IgD-negative memory B cell (primary cell): ENCODE results near the gene SPACA7. TPM values are rescaled to one million over a fixed set of nuclear protein-coding genes. Genes with fewer than 3 reads are reported as not detected.

Source experiments
- H3K27ac Mint-ChIP-seq, 3 donors: one replicate each; pipeline ENCODE4 v1.8.0; 2020 to 2022; ENCODE audit warnings: mild to moderate bottlenecking in 3 of 3, mixed read lengths in 3 of 3, moderate library complexity in 1 of 3
- H3K27me3 Mint-ChIP-seq: one replicate; pipeline ENCODE4 v1.8.0; 2021; ENCODE audit warnings: mixed read lengths
- H3K36me3 Mint-ChIP-seq: one replicate; pipeline ENCODE4 v1.8.0; 2020; ENCODE audit warnings: mild to moderate bottlenecking, mixed read lengths
- H3K4me1 Mint-ChIP-seq, 3 donors: one replicate each; pipeline ENCODE4 v1.8.0; 2020 to 2022; ENCODE audit warnings: mixed read lengths in 3 of 3, mild to moderate bottlenecking in 1 of 3
- H3K4me3 Mint-ChIP-seq, 4 donors: one replicate each; pipeline ENCODE4 v1.8.0; 2020 to 2022; ENCODE audit warnings: mild to moderate bottlenecking in 4 of 4, mixed read lengths in 4 of 4, moderate library complexity in 3 of 4
- H3K9me3 Mint-ChIP-seq, 3 donors: one replicate each; pipeline ENCODE4 v1.8.0; 2020 to 2021; ENCODE audit warnings: mixed read lengths in 3 of 3, mild to moderate bottlenecking in 1 of 3
- polyA plus RNA-seq: library from polyadenylated mRNA; unstranded; fragments of 300-500 nt; fragmentation: Illumina TruSeq; gene quantifications from one replicate; pipeline ENCODE4 v1.2.3, GENCODE V29; 2021

SPACA7 gene
- polyA plus RNA-seq, 1 donor from 2014 or later, result not detected

- Mint-ChIP-seq H3K36me3 (peaks cover 2% of the 10 kb centered on the region), H3K4me1 (no peaks in the 10 kb centered on the region), H3K27me3 (peaks cover 11% of the 10 kb centered on the region), H3K4me3 (no peak overlapping the region), H3K9me3 (no peaks in the 10 kb centered on the region), H3K27ac (no peak overlapping the region)
Measured at GRCh38 chr13:112445411-112446271, 69.5 kb downstream of the SPACA7 start.

- Mint-ChIP-seq H3K36me3 (peaks cover 2% of the 10 kb centered on the region), H3K4me1 (no peaks in the 10 kb centered on the region), H3K27ac (no peak overlapping the region), H3K27me3 (peaks cover 10% of the 10 kb centered on the region), H3K9me3 (no peaks in the 10 kb centered on the region), H3K4me3 (no peak overlapping the region)
Measured at GRCh38 chr13:112446347-112446861, 70.2 kb downstream of the SPACA7 start.

- Mint-ChIP-seq H3K27ac (no peak overlapping the region), H3K4me1 (no peaks in the 10 kb centered on the region), H3K27me3 (peaks cover 10% of the 10 kb centered on the region), H3K4me3 (no peak overlapping the region), H3K9me3 (no peaks in the 10 kb centered on the region), H3K36me3 (peaks cover 2% of the 10 kb centered on the region)
Measured at GRCh38 chr13:112446867-112447266, 70.7 kb downstream of the SPACA7 start.

GRCh38 chr13:112447306-112447705 is 71.2 kb downstream of the SPACA7 start:
- H3K9me3 Mint-ChIP-seq, result no peaks in the 10 kb centered on the region
- no peak overlapping the region for H3K4me3 Mint-ChIP-seq
- H3K36me3 Mint-ChIP-seq, result peaks cover 2% of the 10 kb centered on the region
- no peak overlapping the region for H3K27ac Mint-ChIP-seq
- no peaks in the 10 kb centered on the region for H3K4me1 Mint-ChIP-seq
- H3K27me3 Mint-ChIP-seq, result peaks cover 10% of the 10 kb centered on the region

GRCh38 chr13:112447761-112448603 is 71.8 kb downstream of the SPACA7 start:
- no peaks in the 10 kb centered on the region for H3K9me3 Mint-ChIP-seq
- no peak overlapping the region for H3K27ac Mint-ChIP-seq
- H3K4me3 Mint-ChIP-seq, result no peak overlapping the region
- H3K27me3 Mint-ChIP-seq, result peaks cover 10% of the 10 kb centered on the region
- no peaks in the 10 kb centered on the region for H3K4me1 Mint-ChIP-seq
- peaks cover 2% of the 10 kb centered on the region for H3K36me3 Mint-ChIP-seq

- H3K27me3 Mint-ChIP-seq, result peaks cover 3% of the 10 kb centered on the region
- no peaks in the 10 kb centered on the region for H3K4me1 Mint-ChIP-seq
- no peak overlapping the region for H3K4me3 Mint-ChIP-seq
- H3K27ac Mint-ChIP-seq, result no peak overlapping the region
- no peaks in the 10 kb centered on the region for H3K9me3 Mint-ChIP-seq
- peaks cover 2% of the 10 kb centered on the region for H3K36me3 Mint-ChIP-seq
Measured at GRCh38 chr13:112448621-112449544, 72.7 kb downstream of the SPACA7 start.

- peaks cover 3% of the 10 kb centered on the region for H3K27me3 Mint-ChIP-seq
- H3K9me3 Mint-ChIP-seq, result no peaks in the 10 kb centered on the region
- H3K27ac Mint-ChIP-seq, result no peak overlapping the region
- H3K4me1 Mint-ChIP-seq, result no peaks in the 10 kb centered on the region
- H3K4me3 Mint-ChIP-seq, result no peak overlapping the region
- peaks cover 2% of the 10 kb centered on the region for H3K36me3 Mint-ChIP-seq
Measured at GRCh38 chr13:112449545-112449930, 73.4 kb downstream of the SPACA7 start.

GRCh38 chr13:112450118-112450903 is 74.2 kb downstream of the SPACA7 start:
- H3K36me3 Mint-ChIP-seq, result peaks cover 2% of the 10 kb centered on the region
- no peak overlapping the region for H3K27ac Mint-ChIP-seq
- no peaks in the 10 kb centered on the region for H3K4me1 Mint-ChIP-seq
- H3K27me3 Mint-ChIP-seq, result peaks cover 5% of the 10 kb centered on the region
- H3K4me3 Mint-ChIP-seq, result no peak overlapping the region
- H3K9me3 Mint-ChIP-seq, result no peaks in the 10 kb centered on the region

GRCh38 chr13:112450904-112451240 is 74.7 kb downstream of the SPACA7 start:
- no peaks in the 10 kb centered on the region for H3K4me1 Mint-ChIP-seq
- H3K9me3 Mint-ChIP-seq, result no peaks in the 10 kb centered on the region
- H3K27me3 Mint-ChIP-seq, result peaks cover 5% of the 10 kb centered on the region
- no peak overlapping the region for H3K27ac Mint-ChIP-seq
- H3K4me3 Mint-ChIP-seq, result no peak overlapping the region
- peaks cover 2% of the 10 kb centered on the region for H3K36me3 Mint-ChIP-seq

GRCh38 chr13:112451512-112452379 is 75.6 kb downstream of the SPACA7 start:
- Mint-ChIP-seq H3K9me3 (peaks cover 0 to 5% (median 0%) of the 10 kb centered on the region in 3 donors), H3K4me3 (no peak overlapping the region), H3K27ac (no peak overlapping the region), H3K4me1 (no peaks in the 10 kb centered on the region), H3K27me3 (peaks cover 7% of the 10 kb centered on the region), H3K36me3 (peaks cover 2% of the 10 kb centered on the region)

- peaks cover 2% of the 10 kb centered on the region for H3K36me3 Mint-ChIP-seq
- no peak overlapping the region for H3K4me3 Mint-ChIP-seq
- H3K27me3 Mint-ChIP-seq, result peaks cover 4% of the 10 kb centered on the region
Measured at GRCh38 chr13:112452380-112453206, 76.4 kb downstream of the SPACA7 start.

GRCh38 chr13:112453207-112453829 is 77.2 kb downstream of the SPACA7 start:
- Mint-ChIP-seq H3K9me3 (peaks cover 0 to 5% (median 0%) of the 10 kb centered on the region in 3 donors), H3K36me3 (peaks cover 2% of the 10 kb centered on the region), H3K4me3 (no peak overlapping the region), H3K4me1 (no peaks in the 10 kb centered on the region), H3K27me3 (peaks cover 4% of the 10 kb centered on the region), H3K27ac (no peak overlapping the region)

More at GRCh38 chr13:112452380-112453206, 76.4 kb downstream of the SPACA7 start:
- Mint-ChIP-seq H3K4me1 (no peaks in the 10 kb centered on the region), H3K9me3 (peaks cover 0 to 5% (median 0%) of the 10 kb centered on the region in 3 donors), H3K27ac (no peak overlapping the region)
